Measurements from ENCODE around the gene SPATA1.
A peak's percentile ranks its signal among the peaks of the same experiment; 100 is the strongest.
"Not testable (repeated sequence)": the region's sequence is repeated elsewhere in the genome, so short reads cannot be mapped to it uniquely, and the experiment has no call there.

The SPATA1 gene

DNA sequence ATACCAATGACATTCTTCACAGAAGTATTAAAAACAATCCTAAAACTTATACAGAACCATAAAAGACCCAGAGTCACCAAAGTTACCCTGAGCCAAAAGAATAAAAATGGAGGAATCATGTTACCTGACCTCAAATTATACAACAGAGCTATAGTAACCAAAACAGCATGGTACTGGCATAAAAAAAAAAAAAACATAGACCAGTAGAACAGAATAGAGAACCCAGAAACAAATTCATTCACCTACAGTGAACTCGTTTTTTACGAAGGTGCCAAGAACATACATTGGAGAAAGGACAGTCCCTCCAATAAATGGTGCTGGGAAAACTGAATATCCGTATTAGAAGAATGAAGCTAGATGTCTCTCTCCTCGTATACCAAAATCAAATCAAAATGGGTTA is 2.8 kb downstream of the SPATA1 start:
- no peak for DNase-seq

DNA sequence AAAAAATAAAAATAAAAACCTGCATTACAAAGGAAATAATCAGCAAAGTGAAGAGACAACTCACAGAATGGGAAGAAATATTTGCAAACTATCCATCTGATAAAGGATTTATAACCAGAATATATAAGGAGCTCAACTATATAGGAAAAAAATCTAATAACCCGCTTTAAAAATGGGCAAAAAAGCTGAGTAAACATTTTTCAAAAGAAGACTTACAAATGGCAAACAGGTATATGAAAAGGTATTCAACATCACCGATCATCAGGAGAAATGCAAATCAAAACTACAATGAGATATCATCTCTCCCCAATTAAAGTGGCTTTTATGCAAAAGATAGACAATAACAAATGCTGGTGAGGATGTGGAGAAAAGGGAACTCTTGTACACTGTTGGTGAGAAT is 4.0 kb downstream of the SPATA1 start:
- no peak for DNase-seq

DNA sequence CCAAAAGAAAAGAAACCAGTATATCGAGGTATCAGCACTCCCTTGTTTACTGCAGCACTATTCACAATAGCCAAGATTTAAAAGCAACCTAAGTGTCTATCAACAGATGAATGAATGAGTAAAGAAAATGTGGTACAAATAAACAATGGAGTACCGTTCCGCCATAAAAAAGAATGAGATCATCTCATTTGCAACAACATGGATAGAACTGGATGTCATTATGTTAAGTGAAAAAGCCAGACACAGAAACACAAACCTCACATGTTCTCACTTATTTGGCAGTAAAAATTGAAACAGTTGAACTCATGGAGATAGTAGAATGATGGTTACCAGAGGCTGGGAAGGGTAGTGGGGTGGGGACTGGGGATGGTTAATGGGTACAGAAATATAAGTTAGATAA is 4.5 kb downstream of the SPATA1 start:
- no peak for DNase-seq

DNA sequence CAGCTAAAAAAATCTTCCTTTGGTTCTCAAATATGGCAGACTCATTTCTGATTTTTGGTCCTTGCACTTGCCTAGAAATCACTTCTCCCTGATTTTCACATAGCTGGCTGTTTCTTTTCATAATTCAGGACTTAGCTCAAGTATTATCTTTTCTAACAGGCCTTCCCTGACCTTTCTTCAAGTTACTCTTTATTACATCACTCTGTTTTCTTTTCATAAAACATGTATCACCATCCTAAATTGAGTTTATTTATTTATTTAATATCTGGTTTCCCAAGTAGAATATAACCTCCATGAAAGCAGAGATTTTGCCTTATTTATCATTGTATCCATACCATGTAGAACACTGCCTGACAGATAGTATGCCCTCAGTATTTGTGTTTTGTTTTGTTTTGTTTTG is 18.4 kb downstream of the SPATA1 start:
- DNase-seq, result no peak

DNA sequence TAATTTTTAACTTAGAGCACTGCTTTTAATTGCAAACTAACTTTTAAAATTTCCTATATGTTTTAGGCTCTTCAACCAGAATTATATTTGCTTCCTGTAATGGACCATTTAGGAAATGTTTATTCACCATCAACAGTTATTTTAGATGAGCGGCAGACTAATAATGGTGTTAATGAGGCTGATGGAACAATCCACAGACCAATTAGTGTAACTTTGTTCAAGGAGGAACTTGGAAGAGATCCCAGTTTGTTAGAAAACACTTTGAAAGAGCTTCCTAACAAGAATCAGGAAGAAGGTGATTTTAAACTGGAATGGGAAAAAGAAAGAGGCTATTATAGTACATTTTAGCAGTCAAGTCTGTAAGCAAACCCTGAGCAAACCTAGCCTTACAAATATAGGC is 19.6 kb downstream of the SPATA1 start:
- DNase-seq, result no peak

DNA sequence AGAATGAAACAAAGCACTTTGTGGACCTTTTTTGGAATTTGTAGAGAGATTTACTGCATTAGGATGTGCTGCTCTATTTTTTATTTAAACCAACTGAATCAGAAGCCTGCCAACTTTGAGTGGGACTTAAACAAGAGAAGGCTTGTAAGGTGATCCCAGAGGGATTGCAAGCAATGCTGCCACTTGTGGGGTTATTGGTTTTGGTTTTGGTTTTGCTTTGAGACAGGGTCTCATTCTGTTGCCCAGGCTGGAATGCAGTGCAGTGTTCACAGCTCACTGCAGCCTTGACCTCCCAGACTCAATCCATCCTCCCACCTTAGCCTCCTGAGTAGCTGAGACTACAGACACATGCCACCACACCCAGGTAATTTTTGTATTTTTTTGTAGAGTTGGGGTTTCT is 32.4 kb downstream of the SPATA1 start:
- no peak for DNase-seq

DNA sequence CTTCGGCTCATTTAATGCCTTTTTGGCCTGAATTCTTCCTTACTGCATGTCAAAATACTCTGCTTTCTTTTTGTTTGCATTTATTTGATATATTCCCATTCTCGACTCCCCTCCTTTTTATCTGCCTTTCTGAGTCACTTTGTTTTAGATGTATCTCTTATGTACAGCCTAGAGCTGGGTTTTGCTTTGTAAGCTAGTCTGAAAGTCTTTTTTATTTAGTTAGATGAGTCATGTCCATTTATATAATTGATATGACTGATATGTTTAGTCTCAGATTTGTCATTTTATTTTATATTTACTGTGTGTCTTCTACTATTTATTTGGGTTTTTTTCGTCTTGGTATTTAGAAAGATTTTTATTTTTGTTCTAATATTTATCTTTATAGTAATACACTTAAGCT is 33.8 kb downstream of the SPATA1 start:
- no peak for DNase-seq

DNA sequence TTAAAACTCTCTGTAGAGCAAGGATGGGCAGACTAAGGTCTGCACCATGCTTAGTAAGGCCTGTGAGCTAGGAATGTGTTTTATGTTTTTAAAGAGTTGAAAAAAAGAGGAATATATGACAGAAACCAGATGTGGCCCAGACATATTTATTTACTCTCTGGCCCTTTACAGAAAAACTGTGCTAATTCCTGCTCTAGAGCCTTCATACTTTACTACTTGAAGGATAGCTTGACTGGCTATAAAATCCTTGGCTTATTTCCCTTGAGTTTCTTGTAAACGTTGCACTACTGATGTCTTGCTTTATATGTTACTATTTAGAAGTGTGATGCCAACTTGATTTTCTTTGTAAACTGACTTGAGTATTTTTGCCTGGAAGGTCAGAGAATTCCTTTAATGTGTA is 34.6 kb downstream of the SPATA1 start:
- no peak for DNase-seq

DNA sequence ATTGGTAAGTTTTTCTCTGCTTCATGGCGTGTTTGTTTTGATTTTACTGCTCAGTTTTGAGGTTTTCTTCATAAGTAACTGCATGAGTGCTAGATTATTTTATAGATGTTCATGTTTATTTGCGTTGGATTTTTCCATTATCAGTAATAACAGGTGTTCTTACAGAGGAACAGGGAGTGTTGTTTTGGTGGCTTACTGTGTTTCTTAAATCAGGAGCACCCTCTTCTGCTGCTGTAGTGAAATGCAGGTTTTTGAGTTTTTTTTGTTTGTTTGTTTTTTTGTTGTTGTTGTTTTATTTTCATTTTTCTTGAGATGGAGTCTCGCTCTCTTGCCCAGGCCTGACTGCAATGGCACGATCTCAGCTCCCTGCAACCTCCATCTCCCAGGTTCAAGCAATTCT is 35.5 kb downstream of the SPATA1 start:
- no peak for DNase-seq

DNA sequence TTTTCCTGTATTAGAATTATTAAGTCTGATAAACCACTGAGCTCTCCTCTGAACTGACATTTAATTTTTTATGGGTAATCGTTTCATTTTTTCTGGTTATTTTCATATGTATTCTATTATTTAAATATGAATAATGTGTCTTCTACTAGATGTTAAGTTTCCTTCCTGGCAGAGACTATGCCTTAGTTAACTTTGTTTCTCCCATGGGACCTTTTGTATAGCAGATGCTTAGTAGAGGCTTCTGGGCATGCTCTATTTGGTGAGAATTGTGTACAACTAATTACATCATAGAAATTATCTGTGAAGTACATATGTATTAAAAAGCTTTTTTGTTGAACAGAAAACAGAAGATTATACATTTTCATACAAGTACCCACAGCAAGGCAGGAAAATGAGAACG is 44.6 kb downstream of the SPATA1 start:
- no peak for DNase-seq

DNA sequence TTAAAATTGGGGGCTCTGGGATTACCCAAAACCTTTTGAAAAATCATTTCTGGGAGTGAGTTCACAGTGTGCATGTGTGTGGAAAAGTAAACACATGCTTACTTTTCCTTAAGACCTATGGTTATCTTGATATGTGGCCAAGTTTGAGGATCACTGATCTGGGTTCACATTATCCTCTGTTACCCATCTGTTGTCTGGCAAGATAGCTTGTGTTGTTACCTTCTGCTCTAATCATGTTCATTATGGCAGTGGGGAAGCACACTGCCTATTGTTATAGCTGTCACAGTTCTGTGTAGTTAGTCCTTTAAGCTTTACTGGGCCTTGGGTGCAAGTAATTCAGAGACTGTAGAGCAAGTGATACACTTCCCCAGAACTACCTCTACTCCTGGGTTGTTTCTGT is 63.0 kb downstream of the SPATA1 start:
- DNase-seq, result no peak

DNA sequence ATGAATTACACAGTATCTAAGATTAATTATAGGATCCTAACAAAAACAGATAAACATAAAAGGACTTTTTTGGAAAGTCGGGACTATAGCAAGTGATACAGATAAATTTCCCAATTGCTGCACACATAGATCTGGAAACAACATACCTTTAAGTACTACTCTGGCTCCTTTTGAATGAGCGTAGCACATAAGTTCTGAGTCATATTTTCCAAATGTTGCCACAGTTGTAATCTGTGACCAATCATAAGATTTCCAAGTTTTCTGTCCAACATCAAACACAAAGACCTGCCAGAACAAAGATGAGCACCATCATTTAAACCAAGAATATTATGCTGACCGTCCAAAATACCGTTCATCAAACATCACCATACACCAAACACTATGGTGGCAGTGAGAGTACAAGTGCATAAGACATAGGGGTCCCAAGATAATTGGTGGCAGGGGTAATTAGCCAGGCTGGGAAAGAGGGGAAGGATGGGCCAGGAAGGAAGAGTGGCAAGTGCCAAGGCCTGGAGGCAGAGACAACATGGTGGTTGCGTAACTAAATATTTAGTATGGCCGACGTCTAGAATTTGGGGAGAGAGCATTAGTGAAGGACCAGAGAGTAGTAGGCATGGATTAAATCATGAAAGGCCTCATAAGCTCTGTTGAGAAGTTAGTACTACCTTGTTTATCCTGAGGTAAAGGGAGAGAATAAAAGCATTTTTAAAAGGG is 64.4 kb downstream of the SPATA1 start:
- no peak for DNase-seq

DNA sequence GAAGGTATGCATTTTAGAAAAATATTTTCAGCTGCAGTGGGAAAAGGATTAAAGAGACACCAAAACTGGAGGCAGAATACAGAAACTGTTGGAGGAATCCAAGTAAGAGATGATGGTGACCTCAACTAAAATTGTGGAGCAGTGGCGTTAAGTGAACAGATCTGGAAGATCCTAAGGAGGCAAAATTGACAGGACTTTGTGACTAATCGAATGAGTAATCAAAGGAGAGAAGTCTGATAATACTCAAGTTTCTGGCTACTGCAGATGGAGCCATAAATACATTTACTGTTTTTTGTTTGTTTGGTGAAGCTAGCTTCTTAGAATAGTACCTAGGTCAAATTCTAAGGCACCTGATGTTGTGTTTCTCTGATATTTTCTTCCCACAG is 65.0 kb downstream of the SPATA1 start:
- no peak for DNase-seq

DNA sequence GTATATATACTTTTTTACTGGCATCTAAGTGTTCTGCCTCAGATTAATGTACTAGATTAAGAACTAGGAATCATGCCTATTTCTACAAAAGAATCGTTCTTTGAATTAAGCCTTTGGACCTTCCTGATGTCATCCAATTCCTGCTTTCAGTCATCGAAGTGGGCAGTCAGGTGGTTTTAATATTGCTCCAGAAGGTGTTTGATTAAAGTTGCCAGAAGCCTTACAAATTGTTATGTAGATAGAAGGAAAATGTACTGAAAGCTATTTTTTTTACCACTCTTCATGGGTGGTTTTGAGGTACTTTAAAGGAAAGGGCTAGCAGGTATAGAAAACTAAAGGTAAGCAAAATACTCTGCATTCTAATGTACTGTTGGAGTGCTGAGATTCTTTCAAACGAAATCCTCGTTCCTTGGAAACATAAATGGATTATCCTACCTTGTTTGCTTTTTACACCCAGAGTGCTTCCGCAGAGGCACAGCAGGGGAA is 67.3 kb downstream of the SPATA1 start:
- no peak for DNase-seq

DNA sequence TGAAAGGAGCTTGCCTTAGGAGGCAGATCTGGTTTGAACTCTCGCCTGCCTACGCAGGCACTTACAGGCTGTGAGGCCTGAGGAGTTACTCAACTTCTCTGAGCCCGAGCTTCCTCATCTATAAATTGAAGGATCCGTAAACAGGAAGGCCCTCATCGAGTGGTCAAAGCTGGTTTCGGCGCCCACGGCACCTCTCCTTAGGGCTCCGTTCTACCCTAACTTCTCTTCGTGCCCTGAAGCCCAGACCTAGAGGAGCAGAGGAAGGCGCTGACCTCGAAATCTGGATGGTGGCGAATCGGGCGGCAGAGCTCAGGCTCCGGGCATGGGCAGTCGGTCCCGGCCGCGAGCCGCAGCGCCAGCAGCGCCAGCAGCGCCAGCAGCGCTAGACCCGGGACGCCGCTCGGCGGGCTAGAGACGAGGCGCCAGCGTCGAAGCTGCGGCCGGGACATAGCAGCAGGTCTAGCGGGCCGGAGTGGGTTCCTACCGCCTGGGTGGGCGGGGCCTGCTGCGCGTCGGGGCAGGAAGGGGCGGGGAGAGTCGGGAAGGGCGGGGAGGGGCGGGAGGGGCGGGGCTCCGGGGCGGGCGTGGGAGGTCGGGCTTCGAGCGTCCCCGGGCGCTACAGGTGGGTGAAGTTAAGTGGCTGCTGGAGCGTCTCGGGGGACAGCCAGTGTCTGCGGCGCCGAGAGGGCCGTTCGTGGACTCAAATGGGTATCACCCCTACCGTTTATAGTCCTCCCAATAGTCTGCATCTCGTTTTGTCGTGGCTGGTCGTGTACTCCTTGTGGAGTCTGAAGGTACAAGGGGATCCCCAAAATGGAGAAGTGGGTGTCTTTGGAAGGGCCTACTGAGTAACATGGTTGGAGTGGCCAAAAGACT is 68.0 kb downstream of the SPATA1 start, which contains the start of gene CTBS:
CTBS (minus strand) TSS at position 474 of the 876 bp plus-strand sequence; CDS start at position 449, 25 bp downstream.
- DNase-seq, result peak; percentile 93

DNA sequence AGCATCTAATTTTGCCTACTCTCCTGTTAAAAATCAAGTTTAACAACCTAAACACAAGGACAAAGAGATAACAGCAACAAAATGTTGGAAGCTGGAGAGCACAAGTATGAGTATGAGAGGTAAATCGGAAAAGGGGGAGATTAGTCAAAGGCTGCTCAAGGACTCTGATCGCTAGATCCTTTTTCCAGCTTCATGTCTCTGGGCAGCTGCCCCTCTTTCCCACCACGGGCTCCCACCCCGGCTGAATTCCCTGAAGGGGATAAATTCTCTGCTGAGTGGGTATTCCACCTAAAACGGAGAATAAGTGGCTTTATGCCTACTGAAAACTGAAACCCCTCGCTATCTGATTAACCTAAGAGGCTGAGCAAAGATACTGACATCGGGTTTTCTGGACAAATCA is 68.8 kb downstream of the SPATA1 start:
- no peak for DNase-seq

DNA sequence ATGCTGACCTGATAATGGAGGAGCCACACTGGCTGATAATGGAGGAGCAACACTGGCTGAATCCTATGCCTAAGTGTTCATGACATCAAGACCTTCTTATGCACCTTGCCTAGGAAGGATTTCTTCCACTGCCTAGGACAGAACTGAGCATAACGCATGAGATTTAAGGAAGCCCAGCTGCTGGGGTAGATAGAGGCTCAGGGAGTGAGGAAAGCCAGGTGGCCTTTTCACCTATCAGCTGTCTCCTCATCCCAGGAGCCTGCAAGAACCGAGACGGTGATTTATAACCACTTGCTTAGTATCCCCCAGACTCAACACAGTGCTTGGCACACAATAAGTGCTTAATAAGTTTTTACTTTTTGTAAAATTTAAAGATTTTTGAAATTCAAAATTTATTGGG is 75.5 kb downstream of the SPATA1 start:
- no peak for DNase-seq

DNA sequence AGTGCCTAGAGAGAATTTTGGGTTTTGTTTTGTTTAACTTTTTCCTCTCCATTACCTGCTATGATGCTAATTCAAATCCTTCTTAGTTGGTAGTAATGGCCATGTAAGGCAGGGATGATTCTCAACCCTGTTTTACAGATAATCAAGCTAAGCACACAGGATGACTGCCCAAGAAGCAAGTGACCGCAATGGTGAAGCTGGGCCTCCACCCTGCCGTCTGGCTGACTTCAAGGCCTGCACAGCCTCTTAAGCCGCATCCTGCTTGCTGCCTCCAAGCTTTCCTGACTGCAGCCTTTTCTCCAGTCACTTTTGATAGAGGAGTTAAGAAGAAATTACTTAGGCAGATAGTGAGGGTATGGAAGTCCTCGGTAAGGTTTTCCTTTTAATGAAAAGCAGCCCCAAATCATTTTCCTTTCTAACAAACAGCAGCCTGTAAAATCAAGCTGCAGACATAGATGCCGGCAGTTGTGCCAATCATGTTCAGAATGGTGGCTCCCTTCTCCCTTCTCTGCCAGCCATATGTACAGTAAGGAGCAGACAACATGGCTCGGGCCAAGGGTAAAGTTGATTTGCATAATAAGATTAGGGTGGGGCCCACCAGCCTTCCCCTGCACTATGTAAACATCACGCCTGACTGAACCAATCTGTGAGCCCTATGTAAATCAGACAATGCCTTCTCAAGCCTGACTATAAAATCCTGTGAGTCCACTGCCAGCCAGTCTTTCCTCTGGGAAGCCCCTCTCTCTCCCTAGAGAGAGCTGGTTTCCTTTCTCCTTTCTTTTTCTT is 76.8 kb downstream of the SPATA1 start:
- DNase-seq, result no peak

DNA sequence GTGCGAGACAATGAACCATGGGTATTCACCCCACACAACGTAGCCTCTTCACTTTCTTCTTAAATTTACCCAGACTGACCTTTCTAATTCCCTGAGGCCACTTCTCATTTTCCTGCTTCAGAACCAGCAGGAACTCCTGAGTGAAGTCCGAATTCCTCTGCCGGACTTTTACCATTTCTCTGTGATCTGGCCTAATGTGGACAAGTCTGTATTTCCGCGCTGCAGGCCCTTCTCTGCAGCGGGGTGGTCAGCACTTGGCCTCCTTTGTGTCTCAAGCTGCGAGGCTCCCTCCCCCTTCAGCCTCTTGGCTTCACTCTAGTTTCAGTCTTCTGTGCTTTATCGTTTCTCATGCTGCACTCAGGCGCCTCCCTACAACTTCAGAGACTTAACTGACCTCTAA is 77.5 kb downstream of the SPATA1 start:
- DNase-seq, result no peak

DNA sequence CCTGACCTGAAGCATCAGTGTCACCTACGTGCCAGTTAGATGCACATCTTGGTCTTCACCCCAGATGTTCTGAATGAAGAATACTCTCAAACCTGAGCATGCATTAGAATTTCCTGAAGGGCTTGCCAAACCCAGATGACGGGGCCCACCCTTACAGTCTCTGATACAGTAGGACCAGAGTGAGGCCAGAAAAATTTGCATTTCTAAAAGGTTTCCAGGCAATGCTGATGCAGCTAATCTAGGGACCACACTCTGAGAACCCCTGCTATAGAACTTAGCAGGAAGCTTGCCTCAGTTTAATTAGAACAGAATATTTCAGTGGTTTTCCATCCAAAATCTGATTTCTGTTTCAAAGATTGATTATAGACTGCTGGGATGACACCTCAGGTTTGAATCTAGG is 77.9 kb downstream of the SPATA1 start:
- DNase-seq, result no peak

DNA sequence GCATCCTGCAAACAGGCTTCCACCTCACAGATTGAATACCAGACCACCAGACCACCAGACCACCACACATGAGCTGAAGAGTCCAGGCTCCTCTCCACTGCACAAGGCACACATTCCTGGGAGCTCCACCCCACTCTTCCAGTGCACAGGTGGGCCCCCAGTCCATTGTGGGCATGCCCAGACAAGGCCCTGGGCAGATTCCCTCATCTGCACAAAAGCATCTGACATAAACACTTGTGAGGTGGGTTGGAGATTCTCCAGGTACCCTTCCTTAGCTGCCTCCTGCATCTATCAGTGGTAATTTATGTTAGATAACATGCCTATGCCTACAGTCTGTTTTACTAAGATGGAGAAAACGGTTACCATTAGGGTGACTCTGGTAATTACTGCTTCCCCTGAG is 79.6 kb downstream of the SPATA1 start:
- DNase-seq, result no peak

DNA sequence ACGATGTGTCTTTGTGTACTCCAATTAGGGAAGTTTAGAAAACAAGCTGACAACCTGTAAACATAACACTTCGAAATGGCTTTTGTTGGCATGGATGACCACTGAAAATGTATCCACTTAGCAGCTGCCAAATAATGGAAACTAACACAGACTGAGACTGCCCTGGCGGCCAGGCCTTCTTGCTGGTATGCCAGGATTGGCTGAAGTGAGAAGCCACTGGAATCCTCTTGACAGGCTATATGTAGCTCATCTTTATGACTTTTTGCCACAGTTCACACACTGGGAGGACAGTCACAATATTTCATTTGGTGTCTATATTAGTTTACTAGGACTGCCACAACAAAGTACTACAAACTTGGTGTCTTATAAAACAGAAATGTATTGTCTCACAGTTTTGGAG is 80.9 kb downstream of the SPATA1 start:
- no peak for DNase-seq

DNA sequence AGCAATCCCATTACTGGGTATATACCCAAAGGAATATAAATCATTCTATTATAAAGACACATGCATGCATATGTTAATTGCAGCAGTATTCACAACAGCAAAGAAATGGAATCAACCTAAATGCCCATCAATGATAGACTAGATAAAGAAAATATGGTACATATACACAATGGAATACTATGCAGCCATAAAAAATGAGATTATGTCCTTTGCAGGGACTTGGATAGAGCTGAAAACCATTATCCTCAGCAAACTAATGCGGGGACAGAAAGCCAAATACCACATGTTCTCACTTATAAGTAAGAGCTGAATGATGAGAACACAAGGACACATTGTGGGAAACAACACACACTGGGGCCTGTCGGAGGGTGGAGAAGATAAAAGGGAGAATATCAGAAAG is 88.8 kb downstream of the SPATA1 start:
- DNase-seq, result not testable (repeated sequence)

Data from femur (tissue), 1 donor.